Dedifferentiated amniotic fluid mesenchymal stem cell (primary cell): ENCODE measurements around the gene CA14.
"Not testable (repeated sequence)": the region's sequence is repeated elsewhere in the genome, so short reads cannot be mapped to it uniquely, and the experiment has no call there.

Experiments used
- DNase-seq: peaks from one replicate; pipeline ENCODE4 v3.0.0-alpha.2; 2016; ENCODE audit errors: extremely low spot score

Gene CA14

DNA sequence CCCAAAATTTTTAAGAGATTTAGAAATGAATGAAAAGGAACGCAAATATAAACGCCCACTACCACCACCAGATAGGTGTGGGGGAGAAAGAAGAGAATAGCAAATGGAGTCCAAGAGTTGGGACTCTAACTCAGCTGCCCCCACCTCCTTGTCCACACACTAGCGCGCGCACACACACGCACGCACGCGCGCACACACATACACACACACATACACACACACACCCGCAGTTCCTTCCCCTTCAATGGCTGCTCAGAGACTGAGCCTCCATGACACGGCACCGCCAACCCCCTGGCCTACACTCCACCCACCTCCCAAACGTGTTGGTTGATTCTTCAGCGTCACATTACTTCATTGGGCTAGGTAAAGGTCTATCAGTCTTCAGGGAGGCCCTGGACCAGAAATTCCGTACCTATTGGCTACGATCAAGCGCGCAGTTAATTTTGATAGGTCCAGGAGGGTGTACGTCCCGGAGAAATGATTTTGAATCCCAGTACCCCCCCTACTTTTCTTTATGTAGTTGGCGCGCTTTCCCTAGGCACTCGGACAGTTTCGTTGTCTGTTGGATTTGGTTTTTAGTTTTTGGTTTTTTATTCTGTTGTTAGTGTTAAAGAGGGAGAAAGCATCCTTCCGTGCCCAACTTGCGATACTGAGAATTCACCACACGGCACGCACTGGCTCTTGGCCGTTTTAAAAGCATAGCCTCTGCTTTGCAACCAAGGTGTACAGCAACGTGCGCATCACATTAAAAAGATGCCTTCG lies 21.5 kb upstream of the CA14 start, which contains the start of gene ANP32E:
Gene ANP32E (minus strand): TSS at position 261 of the 762 bp plus-strand sequence. CDS start 326 bp downstream, outside the sequence.
- DNase-seq: peak; percentile 99

- no peak for DNase-seq
Measured at GRCh38 chr1:150236614-150237100, 20.9 kb upstream of the CA14 start.

GRCh38 chr1:150237176-150237575 lies 20.4 kb upstream of the CA14 start:
- DNase-seq: not testable (repeated sequence)

DNA sequence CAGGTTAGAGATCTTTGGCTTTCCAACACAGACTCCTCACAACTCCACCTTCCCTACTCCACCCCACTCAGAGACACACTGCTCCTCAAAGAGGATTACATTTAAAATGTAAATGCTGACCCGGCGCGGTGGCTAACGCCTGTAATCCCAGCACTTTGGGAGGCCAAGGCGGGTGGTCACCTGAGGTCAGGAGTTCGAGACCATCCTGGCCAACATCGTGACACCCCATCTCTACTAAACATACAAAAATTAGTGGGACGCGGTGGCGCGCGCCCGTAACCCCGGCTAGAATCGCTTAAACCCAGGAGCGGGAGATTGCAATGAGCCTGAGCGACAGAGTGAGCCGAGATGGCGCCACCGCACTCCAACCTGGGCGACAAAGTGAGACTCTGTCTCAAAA lies 19.8 kb upstream of the CA14 start:
- DNase-seq: no peak

GRCh38 chr1:150243003-150243402 lies 14.6 kb upstream of the CA14 start:
- no peak for DNase-seq

- no peak for DNase-seq
Measured at GRCh38 chr1:150249936-150250335, 7.6 kb upstream of the CA14 start.

DNA sequence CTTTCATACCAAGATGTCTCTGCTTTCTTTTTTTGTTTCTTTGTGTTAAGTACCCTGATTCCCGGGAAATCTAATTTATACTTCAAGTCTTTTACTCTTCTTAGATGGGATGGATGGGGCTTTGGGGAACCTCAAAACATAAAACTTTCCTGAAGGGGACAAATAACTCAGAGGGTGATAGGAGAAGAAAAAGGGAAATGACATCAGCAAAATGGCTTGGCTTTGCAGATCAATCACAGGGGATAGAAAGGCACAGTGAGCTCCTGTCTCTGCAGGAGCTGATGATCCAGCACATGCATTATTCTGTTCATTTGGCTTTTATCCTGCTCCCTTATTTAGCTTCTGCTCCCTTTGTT lies 1.4 kb upstream of the CA14 start:
- DNase-seq: no peak

GRCh38 chr1:150256554-150257341 lies 826 bp upstream of the CA14 start:
- DNase-seq: peak; percentile 41

DNA sequence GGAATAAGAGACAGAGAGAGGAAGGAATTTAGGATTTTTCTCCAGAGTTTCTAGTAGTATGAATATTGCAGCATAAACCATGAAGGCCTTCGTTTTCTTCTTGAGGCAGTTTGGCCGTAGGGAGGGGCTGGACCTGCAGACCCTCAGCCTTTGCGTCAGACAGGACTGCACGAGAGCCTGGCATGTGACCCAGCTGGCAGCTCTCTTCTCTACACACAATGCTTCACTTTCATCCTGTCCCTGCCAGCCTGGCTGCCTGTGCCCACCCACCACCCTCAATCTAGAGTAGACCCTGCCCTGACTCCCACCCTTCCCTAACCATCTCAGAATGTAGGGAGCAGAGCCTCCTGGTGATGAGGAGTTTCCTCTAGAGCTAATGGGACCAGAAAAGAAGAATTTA lies 1.6 kb downstream of the CA14 start:
- DNase-seq: no peak

- DNase-seq: no peak
Measured at GRCh38 chr1:150259758-150260669, 2.4 kb downstream of the CA14 start.

- no peak for DNase-seq
Measured at GRCh38 chr1:150261367-150261766, 3.8 kb downstream of the CA14 start.

DNA sequence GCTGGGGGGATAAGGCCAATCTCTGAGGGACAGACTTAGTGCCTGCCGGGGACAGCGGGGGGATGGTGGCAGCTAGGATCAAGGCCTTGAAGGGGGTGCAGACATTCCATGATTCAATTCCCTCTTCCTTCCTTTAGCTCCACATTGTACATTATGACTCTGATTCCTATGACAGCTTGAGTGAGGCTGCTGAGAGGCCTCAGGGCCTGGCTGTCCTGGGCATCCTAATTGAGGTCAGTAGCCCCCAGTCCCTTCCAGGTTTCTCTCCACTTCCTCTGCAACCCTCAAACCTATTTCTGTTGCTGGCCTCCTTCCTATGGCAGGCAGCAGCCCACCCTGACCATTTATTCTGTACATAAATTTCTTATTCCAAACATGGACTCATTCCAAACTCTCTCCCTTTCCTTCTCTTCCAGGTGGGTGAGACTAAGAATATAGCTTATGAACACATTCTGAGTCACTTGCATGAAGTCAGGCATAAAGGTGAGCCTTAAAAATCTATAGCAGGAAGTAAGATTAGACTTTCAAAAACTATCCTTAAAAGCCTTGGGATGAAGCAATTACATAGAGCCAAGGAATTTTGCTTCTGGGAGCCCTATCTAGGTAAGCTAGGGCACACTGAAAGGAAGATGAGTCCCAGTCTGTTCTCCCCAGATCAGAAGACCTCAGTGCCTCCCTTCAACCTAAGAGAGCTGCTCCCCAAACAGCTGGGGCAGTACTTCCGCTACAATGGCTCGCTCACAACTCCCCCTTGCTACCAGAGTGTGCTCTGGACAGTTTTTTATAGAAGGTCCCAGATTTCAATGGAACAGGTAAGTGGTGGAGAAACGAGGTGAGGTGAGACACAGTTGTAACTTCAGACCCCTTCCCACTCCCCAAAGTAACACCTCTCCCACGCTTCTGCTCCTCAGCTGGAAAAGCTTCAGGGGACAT lies 5.1 kb downstream of the CA14 start:
- DNase-seq: no peak

GRCh38 chr1:150263549-150263948 lies 6.0 kb downstream of the CA14 start:
- no peak for DNase-seq

- no peak for DNase-seq
Measured at GRCh38 chr1:150267896-150268295, 10.3 kb downstream of the CA14 start.

DNA sequence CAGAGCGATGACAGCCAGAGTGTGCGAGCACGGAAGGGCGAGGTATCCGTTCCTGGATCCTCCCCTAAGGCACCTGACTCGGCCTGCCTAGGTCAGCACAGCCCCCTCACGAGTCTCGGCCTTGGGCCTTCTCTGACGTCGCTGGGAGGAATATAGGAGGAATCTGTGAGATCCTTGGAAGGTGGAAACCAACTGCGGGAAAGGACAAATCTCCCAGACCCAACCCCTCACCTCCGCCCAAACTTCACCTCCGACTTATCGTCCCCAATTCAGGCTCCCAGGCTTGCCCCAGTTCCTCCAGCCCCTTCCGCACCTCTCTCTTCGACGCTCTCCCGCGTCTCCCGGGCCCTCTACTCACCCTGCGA lies 10.7 kb downstream of the CA14 start:
- no peak for DNase-seq

GRCh38 chr1:150268705-150269403 lies 11.3 kb downstream of the CA14 start, which contains the start of gene APH1A:
TSS of gene APH1A (minus strand) at chr1:150269016. CDS start at chr1:150268810, 206 bp downstream.
- DNase-seq: peak; percentile 95

- no peak for DNase-seq
Measured at GRCh38 chr1:150269451-150269850, 11.9 kb downstream of the CA14 start.

DNA sequence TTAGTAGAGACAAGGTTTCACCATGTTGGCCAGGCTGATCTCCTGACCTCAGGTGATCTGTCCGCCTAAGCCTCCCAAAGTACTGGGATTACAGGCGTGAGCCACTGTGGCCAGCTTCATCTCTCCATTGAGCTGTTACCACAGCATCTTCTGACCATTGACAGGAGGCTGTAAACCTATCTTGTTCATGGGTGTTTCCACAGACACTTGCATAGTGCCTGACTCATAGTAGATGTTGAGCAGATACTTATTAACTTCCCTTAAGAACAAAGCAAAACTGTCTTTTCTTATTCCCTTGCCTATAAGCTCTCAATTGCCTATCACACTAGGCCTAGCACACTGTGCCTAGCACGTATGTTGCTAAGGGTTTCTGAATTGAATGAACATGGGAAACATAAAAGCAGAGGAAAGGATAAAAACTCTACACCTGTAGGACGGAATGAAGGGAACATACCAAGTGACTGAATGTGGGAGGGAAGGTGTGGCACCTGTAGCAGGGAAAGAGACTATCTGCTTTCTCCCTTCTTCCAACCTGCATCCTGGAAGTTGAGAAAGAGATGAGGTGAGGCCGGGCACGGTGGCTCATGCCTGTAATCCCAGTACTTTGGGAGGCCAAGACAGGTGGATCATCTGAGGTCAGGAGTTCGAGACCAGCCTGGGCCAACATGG lies 13.9 kb downstream of the CA14 start:
- no peak for DNase-seq

DNA sequence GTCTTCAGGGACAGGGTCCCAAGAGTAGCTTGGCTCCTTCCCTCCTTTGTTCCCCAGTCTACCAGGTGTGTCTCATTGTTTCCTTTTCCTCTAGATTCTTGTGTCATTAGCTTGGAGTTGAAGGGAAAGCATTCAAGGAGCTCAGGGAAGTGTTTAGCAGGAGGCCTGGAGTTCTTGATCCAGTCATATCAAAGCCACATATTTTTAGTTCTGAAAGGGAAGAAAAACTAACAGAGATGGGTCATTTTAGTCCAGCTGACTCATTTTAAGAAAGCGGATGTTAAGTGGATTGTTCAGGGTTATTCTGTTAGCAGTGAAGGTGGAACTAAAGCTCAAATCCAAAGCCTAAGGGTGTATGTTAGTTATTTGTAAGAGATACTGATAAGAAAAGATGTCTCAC lies 15.7 kb downstream of the CA14 start:
- no peak for DNase-seq
